Measurements from ENCODE around the gene ITGA1.
"Not testable (repeated sequence)": the region's sequence is repeated elsewhere in the genome, so short reads cannot be mapped to it uniquely, and the experiment has no call there.

The ITGA1 gene

GRCh38 chr5:52800394-52801213 is 12.9 kb downstream of the ITGA1 start:
- peak in 2 of 3 donors; percentile 36 to 49 for DNase-seq (ENCODE audit: low read depth in 3 of 3)

- DNase-seq (ENCODE audit: low read depth in 3 of 3), result no peak
Observed at GRCh38 chr5:52801329-52801728, 13.6 kb downstream of the ITGA1 start.

DNA sequence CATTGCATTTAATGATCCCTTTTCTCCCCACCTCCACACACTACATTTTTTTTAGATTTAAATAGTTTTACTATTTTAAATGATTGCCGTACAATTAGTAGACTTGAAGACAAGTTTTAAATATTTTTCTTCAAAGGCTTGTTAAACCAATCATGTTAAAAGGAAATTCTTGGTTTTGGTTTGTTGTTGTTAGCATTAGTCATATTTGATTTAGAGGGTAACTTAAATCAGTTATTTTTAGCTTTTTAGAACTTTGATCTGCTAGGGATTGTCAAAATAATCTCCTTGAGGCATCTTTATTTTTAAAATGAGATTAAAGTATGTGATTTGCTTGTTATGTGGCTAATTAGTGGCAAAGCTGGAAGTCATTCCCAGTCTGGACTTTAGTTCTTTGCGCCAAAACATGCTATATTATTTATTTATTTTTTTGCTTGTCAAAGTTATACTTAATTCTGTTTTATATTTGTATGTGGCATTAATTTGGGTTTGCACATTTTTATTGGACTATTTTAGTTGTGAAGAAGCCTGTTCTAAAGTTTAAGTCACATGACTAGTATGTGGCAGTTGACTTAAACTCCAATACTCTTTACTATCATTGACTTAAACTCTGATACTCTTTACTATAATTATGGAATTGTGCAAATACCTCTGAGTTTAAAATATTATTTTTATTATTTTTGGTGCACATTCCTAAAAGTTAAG is 14.7 kb downstream of the ITGA1 start:
- no peak for DNase-seq (ENCODE audit: low read depth in 3 of 3)

- no peak for DNase-seq (ENCODE audit: low read depth in 3 of 3)
Observed at GRCh38 chr5:52802974-52803336, 15.2 kb downstream of the ITGA1 start.

GRCh38 chr5:52804387-52804791 is 16.7 kb downstream of the ITGA1 start:
- no peak for DNase-seq (ENCODE audit: low read depth in 3 of 3)

GRCh38 chr5:52804981-52805380 is 17.3 kb downstream of the ITGA1 start:
- no peak for DNase-seq (ENCODE audit: low read depth in 3 of 3)

DNA sequence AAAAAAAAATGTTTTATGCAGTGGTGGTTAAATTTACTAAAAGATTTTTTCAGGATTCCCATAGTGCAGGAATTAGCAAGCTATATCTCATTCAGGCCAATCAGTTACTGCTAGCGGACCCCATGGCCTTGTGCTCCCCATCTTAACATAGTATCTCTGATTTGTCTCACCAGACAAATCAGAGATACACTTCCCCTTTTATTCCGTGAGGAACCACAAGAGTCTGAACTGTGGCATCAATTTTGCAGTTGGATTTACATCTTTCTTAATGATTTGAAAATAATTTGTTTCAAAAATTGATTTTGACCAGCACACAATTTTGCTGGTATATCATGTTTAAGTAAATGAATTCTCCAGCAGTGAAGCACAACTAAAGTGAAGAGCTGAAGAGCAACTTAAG is 17.9 kb downstream of the ITGA1 start:
- no peak for DNase-seq (ENCODE audit: low read depth in 3 of 3)

- DNase-seq (ENCODE audit: low read depth in 3 of 3), result no peak
Observed at GRCh38 chr5:52807037-52807436, 19.3 kb downstream of the ITGA1 start.

DNA sequence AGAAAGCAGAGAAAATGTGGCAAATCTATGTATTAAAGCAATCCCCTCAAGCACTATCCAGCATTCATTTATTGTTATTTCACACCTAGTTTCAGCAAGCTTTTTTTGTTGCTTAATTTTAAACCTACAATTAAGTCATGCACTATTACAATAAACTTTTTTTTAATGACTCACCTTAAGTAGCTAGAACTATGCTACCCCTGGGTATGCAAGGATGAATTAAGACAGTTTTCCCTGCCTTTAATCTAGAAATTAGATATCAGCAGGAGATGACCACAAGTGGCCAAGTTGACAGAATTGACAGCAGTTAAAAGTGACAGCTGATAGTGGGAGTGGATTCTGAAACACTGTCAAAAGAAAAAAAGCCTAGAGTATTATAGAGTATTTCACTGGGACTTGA is 20.0 kb downstream of the ITGA1 start:
- DNase-seq (ENCODE audit: low read depth in 3 of 3), result no peak

DNA sequence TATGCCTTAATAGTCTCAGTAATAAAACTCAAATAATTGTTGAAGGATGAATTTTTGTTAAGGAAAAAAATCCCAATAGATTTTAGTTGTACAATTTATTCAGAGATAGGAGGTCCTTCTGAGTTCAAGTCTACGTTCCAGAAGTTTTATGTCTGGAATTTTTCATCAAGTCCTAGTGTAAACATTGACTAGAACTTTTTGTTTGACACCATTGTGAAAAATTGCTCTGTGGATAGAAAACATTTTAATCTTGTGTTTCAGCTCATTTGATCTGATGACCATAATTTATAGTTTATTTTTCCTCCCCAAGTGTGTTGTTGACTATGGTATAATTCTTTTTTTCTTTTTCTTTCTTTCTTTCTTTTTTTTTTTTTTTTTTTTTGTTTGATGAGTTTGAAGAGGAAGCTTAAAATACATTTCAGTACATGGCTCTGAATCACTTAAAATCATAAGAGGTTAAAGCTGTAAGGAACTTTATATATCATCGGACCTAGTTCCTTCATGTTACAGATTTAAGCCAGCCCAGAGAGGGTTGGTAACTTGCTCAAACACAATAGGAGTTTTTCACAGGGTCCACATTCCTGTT is 20.7 kb downstream of the ITGA1 start:
- DNase-seq (ENCODE audit: low read depth in 3 of 3), result no peak

DNA sequence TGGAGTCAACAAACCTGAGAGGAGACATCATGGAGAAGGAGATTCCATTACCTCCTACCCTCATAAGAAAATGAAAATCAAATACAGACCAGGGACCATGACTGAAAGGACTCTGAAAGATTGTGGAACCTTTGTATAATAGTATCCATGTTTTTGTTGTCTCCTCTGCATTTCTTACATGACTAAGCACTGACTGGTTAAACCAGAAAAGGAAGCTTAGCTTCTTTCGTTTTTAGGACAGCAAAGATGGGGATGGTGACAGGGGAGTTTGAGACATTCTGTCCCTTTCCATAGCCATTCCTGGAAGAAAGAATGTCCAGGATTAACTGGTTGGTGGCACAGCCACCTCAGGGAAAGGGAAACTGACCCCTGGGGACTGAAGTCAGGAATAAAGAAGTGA is 22.2 kb downstream of the ITGA1 start:
- DNase-seq (ENCODE audit: low read depth in 3 of 3), result no peak

GRCh38 chr5:52810426-52810825 is 22.7 kb downstream of the ITGA1 start:
- DNase-seq (ENCODE audit: low read depth in 3 of 3), result no peak

DNA sequence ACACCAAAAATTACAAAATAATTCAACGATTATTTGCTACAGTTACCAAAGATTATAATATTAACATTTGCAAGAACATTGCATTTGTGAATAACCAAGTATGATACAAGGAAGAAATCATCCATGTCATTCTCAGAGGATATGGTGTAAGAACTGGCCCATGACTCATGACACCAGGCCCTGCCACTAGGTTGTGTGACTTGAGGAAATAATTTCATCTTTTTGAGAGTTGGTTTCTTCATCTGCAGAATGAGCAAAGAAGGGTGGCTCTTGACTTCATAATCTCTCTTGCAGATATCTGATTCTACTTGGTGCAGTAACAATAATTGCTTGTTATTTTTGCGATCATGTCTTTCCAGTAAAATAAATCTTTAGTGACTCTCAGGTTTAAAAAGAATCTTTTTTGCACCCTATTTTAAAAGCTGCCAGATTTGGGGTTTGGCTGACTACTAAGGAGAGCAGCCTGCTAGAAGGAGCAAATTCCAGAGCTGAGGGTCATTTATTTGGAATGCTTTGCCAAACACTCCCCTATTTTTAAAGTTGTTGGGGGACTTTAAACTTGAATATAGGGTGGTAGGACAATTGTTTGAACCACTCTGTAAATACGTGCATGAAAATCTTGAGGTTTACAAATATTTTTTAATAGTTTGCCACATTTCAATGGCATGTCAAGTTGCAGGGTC is 23.5 kb downstream of the ITGA1 start:
- no peak for DNase-seq (ENCODE audit: low read depth in 3 of 3)

GRCh38 chr5:52814352-52815148 is 26.8 kb downstream of the ITGA1 start:
- no peak for DNase-seq (ENCODE audit: low read depth in 3 of 3)

DNA sequence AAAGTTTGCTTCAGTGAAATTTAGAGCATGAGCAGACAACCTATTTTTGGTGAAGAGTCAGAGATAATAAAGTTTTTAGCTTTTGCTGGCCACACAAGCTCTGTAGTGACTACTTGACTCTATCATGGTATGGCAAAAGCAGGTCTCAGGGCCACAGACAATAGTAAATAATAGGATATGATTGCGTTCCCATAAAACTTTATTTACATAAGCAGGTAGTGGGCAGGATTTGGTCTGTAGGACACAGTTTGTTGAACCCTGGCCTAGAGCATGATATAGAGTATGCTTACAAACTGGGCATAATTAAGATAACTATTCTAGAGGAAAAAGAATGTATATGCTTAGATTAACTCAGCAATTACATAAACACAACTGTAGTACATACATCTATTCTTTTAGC is 30.1 kb downstream of the ITGA1 start:
- no peak for DNase-seq (ENCODE audit: low read depth in 3 of 3)

DNA sequence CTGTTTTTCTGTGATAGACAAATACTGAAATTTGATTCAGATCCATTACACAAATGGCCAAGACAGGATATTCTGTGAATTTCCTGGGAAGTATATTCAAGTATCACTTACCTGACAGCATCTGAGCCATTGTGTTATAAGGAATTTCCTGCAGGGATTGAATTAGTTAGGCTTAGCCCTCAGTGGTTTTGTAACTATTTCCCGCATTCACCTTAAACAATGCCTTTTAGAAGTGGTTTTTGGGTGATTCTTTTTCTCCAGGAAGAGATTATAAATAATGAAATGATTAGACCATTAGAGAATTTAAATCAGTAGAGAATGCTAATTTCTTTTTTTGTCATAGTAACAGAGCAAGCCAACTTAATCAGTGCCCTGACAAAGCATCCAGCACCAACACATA is 30.6 kb downstream of the ITGA1 start:
- no peak for DNase-seq (ENCODE audit: low read depth in 3 of 3)

DNA sequence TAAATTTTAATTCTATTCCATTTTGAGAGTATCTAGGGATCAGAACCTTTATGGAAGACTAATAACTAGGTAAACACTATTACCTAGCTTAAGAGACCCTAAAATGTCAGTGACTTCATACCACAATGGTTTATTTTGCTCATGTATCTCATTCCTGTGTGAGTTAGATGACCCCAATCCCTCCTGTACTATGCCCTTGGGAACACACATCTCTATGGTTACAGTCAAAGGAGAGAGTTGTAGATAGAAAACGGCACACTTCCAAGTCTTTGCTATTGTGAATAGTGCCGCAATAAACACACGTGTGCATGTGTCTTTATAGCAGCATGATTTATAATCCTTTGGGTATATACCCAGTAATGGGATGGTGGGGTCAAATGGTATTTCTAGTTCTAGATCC is 31.1 kb downstream of the ITGA1 start:
- DNase-seq (ENCODE audit: low read depth in 3 of 3), result not testable (repeated sequence)

DNA sequence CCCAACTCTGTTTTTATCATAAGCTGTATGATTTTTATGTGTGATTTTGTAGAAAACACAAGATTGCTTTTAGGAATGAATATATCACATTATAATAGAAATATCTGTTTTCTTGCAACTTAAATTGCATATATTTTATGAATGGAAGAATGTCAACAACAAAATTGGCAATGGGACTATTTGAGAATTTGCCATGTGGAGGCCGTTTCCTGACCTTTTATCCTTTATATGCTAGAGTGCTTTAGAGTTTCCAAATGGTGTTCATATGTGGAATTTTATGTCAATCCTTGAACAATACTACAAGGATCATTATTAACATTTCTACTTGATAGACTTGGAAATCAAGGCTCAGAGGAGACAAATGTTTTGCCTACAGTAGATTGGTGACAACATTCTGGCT is 34.2 kb downstream of the ITGA1 start:
- DNase-seq (ENCODE audit: low read depth in 3 of 3), result no peak

- DNase-seq (ENCODE audit: low read depth in 3 of 3), result no peak
Observed at GRCh38 chr5:52822437-52822836, 34.7 kb downstream of the ITGA1 start.

DNA sequence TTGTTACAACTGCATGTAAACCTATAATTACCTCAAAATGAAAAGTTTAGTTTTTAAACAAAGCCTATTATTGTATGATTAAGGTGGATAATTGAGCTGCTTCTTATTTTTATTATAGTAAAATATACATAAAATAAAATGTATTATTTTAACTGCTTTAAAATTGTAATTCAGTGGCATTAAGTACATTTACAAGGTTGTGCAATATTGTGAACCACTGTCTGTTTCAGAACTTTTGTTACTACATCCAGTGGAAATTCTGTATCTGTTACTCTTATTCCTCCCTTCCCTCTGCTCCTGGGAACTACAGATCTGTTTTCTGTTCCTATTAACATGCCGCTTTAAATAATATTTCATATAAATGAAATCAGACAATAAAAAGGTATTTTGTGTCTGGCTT is 37.1 kb downstream of the ITGA1 start:
- DNase-seq (ENCODE audit: low read depth in 3 of 3), result no peak

GRCh38 chr5:52825826-52826225 is 38.1 kb downstream of the ITGA1 start:
- no peak for DNase-seq (ENCODE audit: low read depth in 3 of 3)

- no peak for DNase-seq (ENCODE audit: low read depth in 3 of 3)
Observed at GRCh38 chr5:52827815-52828214, 40.1 kb downstream of the ITGA1 start.

Data from stimulated activated CD4-positive, alpha-beta T cell treated with anti-CD3 and anti-CD28 coated beads, TNF-alpha, amount 100 ng/mL, for 48 hours (primary cell).